ENCODE results near the gene PLAC8.
"Not testable (repeated sequence)": the region's sequence is repeated elsewhere in the genome, so short reads cannot be mapped to it uniquely, and the experiment has no call there.

Gene PLAC8

GRCh38 chr4:83114576-83114975 is at the start of gene PLAC8:
TSS of gene PLAC8 (minus strand) at chr4:83114729. CDS start at chr4:83107921, 6,808 bp downstream.
- DNase-seq (ENCODE audit: low read depth in 1 of 2, low spot score in 1 of 2): no peak

GRCh38 chr4:83153417-83153816 is 38.9 kb upstream of the PLAC8 start:
- no peak for DNase-seq (ENCODE audit: low read depth in 1 of 2, low spot score in 1 of 2)

- no peak for DNase-seq (ENCODE audit: low read depth in 1 of 2, low spot score in 1 of 2)
Observed at GRCh38 chr4:83152746-83153145, 38.2 kb upstream of the PLAC8 start.

- no peak for DNase-seq (ENCODE audit: low read depth in 1 of 2, low spot score in 1 of 2)
Observed at GRCh38 chr4:83151651-83152050, 37.1 kb upstream of the PLAC8 start.

- DNase-seq (ENCODE audit: low read depth in 1 of 2, low spot score in 1 of 2): no peak
Observed at GRCh38 chr4:83150653-83151330, 36.3 kb upstream of the PLAC8 start.

GRCh38 chr4:83149865-83150652 is 35.5 kb upstream of the PLAC8 start:
- no peak for DNase-seq (ENCODE audit: low read depth in 1 of 2, low spot score in 1 of 2)

GRCh38 chr4:83146841-83147240 is 32.3 kb upstream of the PLAC8 start:
- no peak for DNase-seq (ENCODE audit: low read depth in 1 of 2, low spot score in 1 of 2)

- DNase-seq (ENCODE audit: low read depth in 1 of 2, low spot score in 1 of 2): not testable (repeated sequence)
Observed at GRCh38 chr4:83145776-83146175, 31.2 kb upstream of the PLAC8 start.

- DNase-seq (ENCODE audit: low read depth in 1 of 2, low spot score in 1 of 2): no peak
Observed at GRCh38 chr4:83139514-83140156, 25.1 kb upstream of the PLAC8 start.

- no peak for DNase-seq (ENCODE audit: low read depth in 1 of 2, low spot score in 1 of 2)
Observed at GRCh38 chr4:83138946-83139345, 24.4 kb upstream of the PLAC8 start.

GRCh38 chr4:83132065-83132464 is 17.5 kb upstream of the PLAC8 start:
- no peak for DNase-seq (ENCODE audit: low read depth in 1 of 2, low spot score in 1 of 2)

- no peak for DNase-seq (ENCODE audit: low read depth in 1 of 2, low spot score in 1 of 2)
Observed at GRCh38 chr4:83129264-83129663, 14.7 kb upstream of the PLAC8 start.

- no peak for DNase-seq (ENCODE audit: low read depth in 1 of 2, low spot score in 1 of 2)
Observed at GRCh38 chr4:83128240-83128929, 13.9 kb upstream of the PLAC8 start.

GRCh38 chr4:83125738-83126141 is 11.2 kb upstream of the PLAC8 start:
- no peak for DNase-seq (ENCODE audit: low read depth in 1 of 2, low spot score in 1 of 2)

- DNase-seq (ENCODE audit: low read depth in 1 of 2, low spot score in 1 of 2): no peak
Observed at GRCh38 chr4:83124111-83124780, 9.7 kb upstream of the PLAC8 start.

GRCh38 chr4:83121246-83121645 is 6.7 kb upstream of the PLAC8 start:
- DNase-seq (ENCODE audit: low read depth in 1 of 2, low spot score in 1 of 2): no peak

- no peak for DNase-seq (ENCODE audit: low read depth in 1 of 2, low spot score in 1 of 2)
Observed at GRCh38 chr4:83118869-83119268, 4.3 kb upstream of the PLAC8 start.

GRCh38 chr4:83115656-83116285 is 1.2 kb upstream of the PLAC8 start:
- DNase-seq (ENCODE audit: low read depth in 1 of 2, low spot score in 1 of 2): no peak

GRCh38 chr4:83115000-83115399 is 471 bp upstream of the PLAC8 start:
- no peak for DNase-seq (ENCODE audit: low read depth in 1 of 2, low spot score in 1 of 2)

- DNase-seq (ENCODE audit: low read depth in 1 of 2, low spot score in 1 of 2): no peak
Observed at GRCh38 chr4:83113429-83113786, 1.1 kb downstream of the PLAC8 start.
